WTC11 (cell line): ENCODE measurements around the gene PLBD2.

Source experiments
- CTCF ChIP-seq: fragments of 200-600 bp; IDR thresholded peaks from 2 replicates; pipeline ENCODE4 v1.8.0; 2022; ENCODE audit warnings: antibody characterized with exemption
- NR2C2 ChIP-seq: sonication (generic); formaldehyde crosslinking; IDR thresholded peaks from 2 replicates; pipeline ENCODE4 v1.8.0; 2022; ENCODE audit warnings: mild to moderate bottlenecking, missing genetic modification reagents
- PREB ChIP-seq: sonication (generic); formaldehyde crosslinking; IDR thresholded peaks from 2 replicates; pipeline ENCODE4 v1.8.1; 2022; ENCODE audit warnings: mild to moderate bottlenecking, missing genetic modification reagents, moderate library complexity, borderline replicate concordance

GRCh38 chr12:113391145-113391544 lies 32.8 kb downstream of the PLBD2 start:
- TF ChIP-seq CTCF (no peak), NR2C2 (CRISPR knock-in tag) (no peak), PREB (CRISPR knock-in tag) (no peak)
